SJCRH30 (cell line): ENCODE measurements around the gene TRUB1. TPM values are rescaled to one million over a fixed set of nuclear protein-coding genes. Genes with fewer than 3 reads are reported as not detected.

Experiments used
- DNase-seq, 2 experiments: peaks; one replicate each; pipeline ENCODE4 v3.0.0-alpha.2; 2015 to 2020
- H3K27ac ChIP-seq: fragments of 250-450 bp; sonication (Bioruptor Pico); 2 replicates; pipeline ENCODE4 v1.5.1; 2020; ENCODE audit warnings: mild to moderate bottlenecking, moderate library complexity
- H3K27me3 ChIP-seq: fragments of 250-450 bp; sonication (Bioruptor Pico); 2 replicates; pipeline ENCODE4 v1.5.1; 2020; ENCODE audit warnings: mild to moderate bottlenecking, moderate library complexity
- H3K36me3 ChIP-seq: fragments of 250-450 bp; sonication (Bioruptor Pico); 2 replicates; pipeline ENCODE4 v1.5.1; 2020; ENCODE audit warnings: mild to moderate bottlenecking, moderate library complexity
- H3K4me1 ChIP-seq: fragments of 250-450 bp; sonication (Bioruptor Pico); 2 replicates; pipeline ENCODE4 v1.5.1; 2020; ENCODE audit warnings: mild to moderate bottlenecking, moderate library complexity
- H3K4me3 ChIP-seq: fragments of 250-450 bp; sonication (Bioruptor Pico); 2 replicates; pipeline ENCODE4 v1.5.1; 2020; ENCODE audit warnings: mild to moderate bottlenecking, moderate library complexity
- H3K9me3 ChIP-seq: fragments of 250-450 bp; sonication (Bioruptor Pico); replicated peaks from 2 replicates; pipeline ENCODE4 v1.5.1; 2020; ENCODE audit warnings: mild to moderate bottlenecking, moderate library complexity
- total RNA-seq: library from RNA; depleted of rRNA; stranded (reverse); fragments of >200 nt; shearing (Covaris generic); gene quantifications from 2 replicates; pipeline ENCODE4 v1.2.3, GENCODE V29; 2014; rRNA removed

TRUB1 gene
- total RNA-seq, 1 experiment from 2014 or later: 29.7 TPM

DNA sequence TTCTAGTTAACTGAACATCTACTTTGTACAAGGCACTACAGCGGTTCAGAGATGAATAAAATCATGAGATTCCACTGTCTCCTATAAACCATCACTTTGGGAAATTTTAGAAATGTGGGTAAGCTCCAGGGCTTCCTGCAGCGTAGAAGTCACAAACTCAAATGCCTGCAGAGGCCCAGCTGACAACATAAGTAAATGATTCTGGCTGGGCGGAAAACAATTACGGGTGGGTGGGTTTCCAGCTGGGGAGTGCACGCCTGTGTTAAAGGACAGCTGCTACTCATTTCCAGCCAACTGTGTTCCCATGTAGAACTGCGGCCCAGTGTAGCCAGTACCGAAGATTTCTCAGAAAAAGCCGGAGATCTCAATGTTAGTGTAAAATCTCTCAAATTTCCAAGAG, 85.7 kb downstream of the TRUB1 start:
- Histone ChIP-seq H3K36me3 (no peaks in the 10 kb centered on the region), H3K9me3 (no peaks in the 10 kb centered on the region), H3K4me1 (peaks cover 3% of the 10 kb centered on the region; the same call in 1 of the 2 replicates), H3K27ac (no peak overlapping the region), H3K27me3 (no peaks in the 10 kb centered on the region), H3K4me3 (no peak overlapping the region)
- no peak for DNase-seq

DNA sequence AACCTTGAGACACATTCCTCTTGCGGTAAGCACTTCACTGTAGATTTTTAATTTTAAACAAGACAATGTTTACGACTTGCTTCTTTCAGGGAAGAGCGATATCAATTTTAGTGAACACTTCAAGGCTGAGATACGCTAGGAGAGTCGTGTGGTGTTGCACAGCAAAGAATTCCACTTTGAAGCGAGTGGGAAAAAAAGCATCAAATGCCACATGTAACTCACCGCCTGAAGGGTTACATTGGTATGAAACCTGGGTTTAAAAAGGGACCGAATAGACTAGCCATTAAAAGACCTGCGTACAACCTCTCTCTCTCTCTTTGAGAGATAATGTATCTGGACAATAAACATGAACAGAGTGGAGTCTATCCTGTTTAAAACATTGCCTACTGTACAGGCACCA, 86.4 kb downstream of the TRUB1 start:
- no peaks in the 10 kb centered on the region for H3K27me3 ChIP-seq
- H3K4me3 ChIP-seq: no peak overlapping the region
- no peaks in the 10 kb centered on the region for H3K36me3 ChIP-seq
- no peak for DNase-seq
- H3K4me1 ChIP-seq: peaks cover 3% of the 10 kb centered on the region; the same call in 1 of the 2 replicates
- H3K27ac ChIP-seq: no peak overlapping the region
- no peaks in the 10 kb centered on the region for H3K9me3 ChIP-seq

DNA sequence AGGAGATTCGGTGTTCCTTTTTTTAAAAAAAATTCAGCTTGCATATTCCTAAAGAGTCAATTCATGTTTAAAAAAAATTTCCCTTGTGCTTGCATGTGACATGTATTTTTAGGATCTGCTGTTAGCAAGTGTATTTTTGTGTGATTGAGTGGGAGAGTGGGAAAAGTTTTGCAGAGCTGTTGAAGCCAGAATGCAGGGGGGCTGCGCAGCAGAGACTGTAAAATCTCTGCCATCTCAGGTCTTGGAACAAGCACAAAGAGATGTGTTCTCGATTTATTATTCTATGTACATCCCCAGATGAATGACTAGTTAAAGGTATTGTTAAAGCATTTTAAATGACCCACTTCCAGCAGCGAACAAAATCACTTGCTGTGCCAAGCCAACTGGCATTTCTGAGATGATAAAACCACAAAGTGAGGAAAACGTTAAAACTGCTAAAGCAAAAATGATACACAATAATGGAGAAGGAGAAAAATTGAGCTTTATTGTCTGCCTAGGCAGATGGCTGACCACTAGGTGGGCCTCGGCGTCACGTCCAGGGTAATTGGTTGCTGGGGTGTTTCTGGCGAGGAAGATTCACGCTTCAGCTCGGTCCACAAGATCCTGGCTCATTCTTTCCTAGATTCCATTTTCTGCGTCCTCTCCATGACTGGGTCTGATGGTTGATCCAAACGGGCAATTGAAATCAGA, 88.2 kb downstream of the TRUB1 start:
- peaks cover 3% of the 10 kb centered on the region; the same call in 1 of the 2 replicates for H3K4me1 ChIP-seq
- H3K4me3 ChIP-seq: no peak overlapping the region
- H3K27me3 ChIP-seq: no peaks in the 10 kb centered on the region
- H3K9me3 ChIP-seq: no peaks in the 10 kb centered on the region
- no peaks in the 10 kb centered on the region for H3K36me3 ChIP-seq
- no peak for DNase-seq
- H3K27ac ChIP-seq: no peak overlapping the region

DNA sequence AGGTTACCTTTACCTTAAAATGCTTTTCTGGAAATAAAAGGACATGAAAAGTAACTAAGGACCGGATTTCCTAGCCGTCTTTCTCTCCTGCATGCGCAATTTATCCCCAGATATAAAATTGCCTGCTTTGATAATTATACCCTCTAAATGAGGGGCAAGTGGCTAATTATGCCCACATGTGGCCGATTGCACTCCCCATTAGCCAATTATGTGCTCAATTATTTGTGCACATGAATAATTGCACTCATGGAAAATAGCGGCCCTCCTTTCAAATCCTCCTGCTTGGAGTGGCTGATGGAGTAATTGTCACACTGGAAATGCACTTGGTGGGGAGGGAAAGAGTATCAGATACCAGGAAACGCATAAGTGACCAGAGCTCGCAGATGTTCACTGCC, 88.7 kb downstream of the TRUB1 start:
- Histone ChIP-seq H3K9me3 (no peaks in the 10 kb centered on the region), H3K4me3 (no peak overlapping the region), H3K36me3 (no peaks in the 10 kb centered on the region), H3K27ac (no peak overlapping the region), H3K27me3 (no peaks in the 10 kb centered on the region), H3K4me1 (peaks cover 3% of the 10 kb centered on the region; the same call in 1 of the 2 replicates)
- DNase-seq: no peak

Other genes with a start within 250 kb of the TRUB1 start
- 10.9 and 11.1 TPM in 2 replicates for gene FHIP2A, start 116.4 kb upstream of the TRUB1 start, total RNA-seq
- gene ATRNL1, start 155.2 kb downstream of the TRUB1 start, total RNA-seq: 23.1 and 26.3 TPM in 2 replicates